HG03060 (cell line): ENCODE data around the gene UROC1.

ENCODE experiments used
- ATAC-seq: cut with Tn5 transposase; IDR thresholded peaks from one replicate; pipeline ENCODE4 v1.9.1; 2021; ENCODE audit warnings: low read depth, moderate number of reproducible peaks; ENCODE audit not compliant: unreplicated experiment

The UROC1 gene

DNA sequence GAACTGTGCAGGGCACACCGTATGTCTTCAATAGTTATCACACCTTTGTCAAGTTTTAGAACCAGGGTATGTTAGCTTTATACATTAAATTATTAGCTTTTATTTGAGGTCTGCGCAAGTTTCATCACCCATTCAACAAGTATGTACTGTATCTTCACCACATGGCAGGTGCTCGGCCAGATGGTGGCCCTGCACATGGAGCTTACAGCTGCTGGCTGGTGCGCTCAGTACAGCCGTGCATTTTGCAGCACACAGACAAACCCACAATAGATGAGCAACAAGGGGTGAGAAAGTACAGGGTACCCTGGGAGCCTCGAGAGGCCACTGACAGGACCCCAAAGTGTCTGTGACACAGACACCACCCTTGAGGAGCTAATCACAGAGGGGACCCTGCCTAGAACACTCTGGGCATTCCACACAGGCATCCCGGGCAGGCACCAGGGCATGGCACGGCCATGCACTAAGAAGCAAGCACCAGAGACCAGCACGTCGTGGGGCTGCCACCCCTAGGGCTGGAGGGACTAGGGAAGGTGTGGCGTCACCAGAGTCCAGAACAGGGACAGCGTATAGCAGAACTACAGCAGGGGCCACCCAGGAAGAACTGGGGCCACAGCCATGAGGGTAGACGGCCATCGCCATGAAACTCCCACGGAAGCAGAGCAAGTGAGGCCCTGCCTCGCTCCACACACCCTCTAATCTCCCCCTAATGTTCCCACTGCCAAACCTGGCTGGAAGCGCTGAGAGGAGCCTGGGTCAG lies 69.3 kb downstream of the UROC1 start:
- no peak for ATAC-seq

GRCh38 chr3:126447456-126448106 lies 70.0 kb downstream of the UROC1 start:
- no peak for ATAC-seq

DNA sequence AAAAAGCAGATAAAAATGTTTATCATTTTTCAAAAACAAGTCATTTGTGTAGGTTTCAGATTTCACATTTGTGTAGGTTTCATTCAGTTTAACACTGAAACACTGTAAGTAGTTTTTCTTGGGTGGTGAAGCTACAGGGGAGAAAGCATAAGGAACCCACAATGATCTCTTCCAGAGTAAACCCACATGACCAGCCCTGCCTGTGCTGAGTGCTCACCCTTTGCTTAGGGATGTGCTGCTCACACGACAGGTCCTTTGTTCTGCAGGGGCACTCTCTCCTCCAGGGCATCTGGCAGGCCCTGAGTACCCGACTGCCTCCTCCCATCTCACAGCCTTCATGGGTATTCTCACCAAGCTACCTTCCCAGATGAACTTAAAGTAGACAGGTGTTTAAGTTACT lies 70.8 kb downstream of the UROC1 start:
- ATAC-seq = no peak

GRCh38 chr3:126446301-126446700 lies 71.3 kb downstream of the UROC1 start:
- no peak for ATAC-seq

GRCh38 chr3:126445506-126445905 lies 72.1 kb downstream of the UROC1 start:
- ATAC-seq = no peak

- ATAC-seq = no peak
Measured at GRCh38 chr3:126442856-126443242, 74.7 kb downstream of the UROC1 start.

- ATAC-seq = no peak
Measured at GRCh38 chr3:126442094-126442855, 75.3 kb downstream of the UROC1 start.

GRCh38 chr3:126441256-126441880 lies 76.2 kb downstream of the UROC1 start:
- ATAC-seq = no peak

GRCh38 chr3:126440709-126440995 lies 76.9 kb downstream of the UROC1 start:
- ATAC-seq = no peak

GRCh38 chr3:126439968-126440708 lies 77.4 kb downstream of the UROC1 start:
- no peak for ATAC-seq

DNA sequence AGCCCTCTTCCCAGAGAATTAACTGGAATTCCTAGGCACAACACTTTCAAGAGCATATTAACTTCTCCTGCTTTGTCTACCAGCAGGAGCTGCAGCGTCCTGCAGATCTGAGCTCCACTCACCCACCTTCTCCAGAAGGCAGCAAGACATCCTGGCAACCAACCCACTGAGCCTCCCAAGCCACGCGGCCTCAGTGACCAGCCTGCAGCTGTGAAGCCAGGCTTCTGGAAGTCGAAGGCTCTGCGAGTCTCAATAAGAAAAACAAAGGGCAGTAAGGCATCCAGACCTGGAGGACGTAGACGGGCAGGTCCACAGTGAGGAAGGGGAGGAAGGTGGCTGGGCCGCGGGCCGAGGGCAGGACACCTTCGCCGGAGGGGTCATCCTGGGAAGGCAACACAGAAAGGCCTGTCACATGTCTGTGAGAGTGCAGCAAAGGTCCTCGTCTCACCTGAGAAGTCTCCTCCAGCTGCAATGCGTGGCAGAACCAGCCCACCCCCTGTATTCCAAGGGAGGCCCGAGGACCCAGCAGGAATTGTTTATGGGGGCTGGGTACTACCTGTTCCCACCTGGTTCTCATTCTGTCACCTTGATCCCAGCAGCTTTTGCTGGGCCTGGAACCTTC lies 78.1 kb downstream of the UROC1 start:
- no peak for ATAC-seq

- ATAC-seq = no peak
Measured at GRCh38 chr3:126438746-126439145, 78.8 kb downstream of the UROC1 start.

GRCh38 chr3:126438186-126438585 lies 79.4 kb downstream of the UROC1 start:
- no peak for ATAC-seq

GRCh38 chr3:126436826-126437717 lies 80.5 kb downstream of the UROC1 start:
- ATAC-seq = no peak

DNA sequence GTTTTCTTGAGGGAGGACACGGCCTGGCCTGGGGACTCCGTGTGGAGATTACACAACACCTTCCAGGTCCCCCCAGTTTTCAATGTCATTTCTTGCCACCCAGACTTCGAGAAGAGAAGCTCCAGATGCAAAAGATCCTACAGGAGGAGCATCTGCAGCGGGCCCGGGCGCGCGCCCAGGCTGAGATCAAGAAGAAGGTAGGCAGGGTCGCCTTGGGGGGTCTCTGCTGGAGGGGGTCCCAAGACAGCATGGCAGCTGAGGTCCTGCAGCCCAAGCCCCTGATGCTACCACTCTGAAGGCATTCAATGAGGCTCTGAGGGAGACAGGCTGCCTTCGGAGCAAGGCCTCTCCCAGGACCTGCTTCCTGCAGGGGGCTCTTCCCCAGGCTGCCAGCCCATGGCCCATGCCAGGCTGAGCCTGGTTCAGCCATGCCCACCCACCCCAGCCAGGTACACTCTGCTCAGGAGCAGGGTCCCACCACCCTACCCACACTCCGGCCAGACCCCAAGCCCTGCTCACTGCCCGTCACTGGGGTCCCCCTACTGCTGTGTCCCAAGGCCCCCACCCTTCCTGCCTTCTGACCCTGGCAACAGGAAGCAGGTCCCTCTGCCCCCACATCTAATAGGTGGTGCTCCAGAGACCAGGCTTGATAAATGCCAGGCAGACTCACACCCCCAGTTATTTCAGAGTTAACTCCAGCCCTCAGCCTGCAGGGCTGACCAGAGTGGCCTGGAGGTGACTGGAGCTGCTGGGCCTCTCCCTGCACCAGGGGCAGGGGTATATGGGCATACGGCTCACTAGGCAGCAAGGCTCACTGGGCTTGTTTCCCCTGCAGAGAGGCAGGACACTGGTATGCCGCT lies 81.9 kb downstream of the UROC1 start:
- ATAC-seq = no peak

DNA sequence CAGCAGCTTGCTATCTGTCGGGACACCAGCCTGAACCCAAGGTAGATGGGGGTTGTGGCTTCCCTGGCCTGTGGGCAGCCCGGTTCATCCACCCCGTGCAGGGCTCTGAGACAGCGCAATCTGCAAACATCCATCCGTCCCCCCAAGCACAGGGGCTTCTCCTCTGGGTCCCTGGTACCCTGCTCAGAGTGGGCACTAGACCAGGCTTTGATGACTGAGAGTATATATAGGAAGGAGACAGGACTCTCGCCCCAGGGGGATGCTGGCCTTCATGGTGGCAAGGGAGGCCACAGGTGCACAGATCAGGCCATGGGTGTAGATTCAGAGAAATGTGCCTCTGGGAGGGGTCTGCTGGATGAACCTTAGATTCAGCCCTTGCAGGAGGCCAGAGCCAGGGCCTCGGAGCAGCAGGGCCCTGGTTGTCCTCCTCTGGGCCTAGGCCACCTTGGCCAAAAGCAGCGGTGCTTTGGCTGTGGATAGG lies 82.6 kb downstream of the UROC1 start:
- ATAC-seq = no peak

GRCh38 chr3:126434264-126434590 lies 83.3 kb downstream of the UROC1 start:
- no peak for ATAC-seq
